HEK293 (cell line): Measurements from ENCODE around the gene TRAF4.

Source experiments
- KLF7 ChIP-seq: fragments of 450-650 bp; formaldehyde crosslinking; IDR thresholded peaks from 2 replicates; pipeline ENCODE4 v1.5.1; 2016; ENCODE audit warnings: missing biosample characterization, missing genetic modification characterization, borderline replicate concordance
- OSR2 ChIP-seq: fragments of 450-650 bp; formaldehyde crosslinking; IDR thresholded peaks from 2 replicates; pipeline ENCODE4 v1.5.1; 2016; ENCODE audit warnings: missing biosample characterization, missing genetic modification characterization
- YY2 ChIP-seq: fragments of 450-650 bp; formaldehyde crosslinking; IDR thresholded peaks from 2 replicates; pipeline ENCODE4 v1.5.1; 2016; ENCODE audit warnings: missing biosample characterization, missing genetic modification characterization
- ZNF19 ChIP-seq: fragments of 450-650 bp; formaldehyde crosslinking; IDR thresholded peaks from 2 replicates; pipeline ENCODE4; 2016; ENCODE audit warnings: missing biosample characterization, missing genetic modification characterization, low read depth
- ZNF2 ChIP-seq: fragments of 450-650 bp; formaldehyde crosslinking; IDR thresholded peaks from 2 replicates; pipeline ENCODE4 v1.5.1; 2016; ENCODE audit warnings: missing biosample characterization, missing genetic modification characterization
- ZNF221 ChIP-seq: fragments of 450-650 bp; formaldehyde crosslinking; IDR thresholded peaks from 2 replicates; pipeline ENCODE4 v1.5.1; 2017; ENCODE audit warnings: missing biosample characterization, missing genetic modification characterization, borderline replicate concordance
- ZNF24 ChIP-seq: fragments of 450-650 bp; formaldehyde crosslinking; IDR thresholded peaks from 2 replicates; pipeline ENCODE4 v1.5.1; 2016; ENCODE audit warnings: missing biosample characterization, missing genetic modification characterization
- ZNF248 ChIP-seq: fragments of 450-650 bp; formaldehyde crosslinking; IDR thresholded peaks from 2 replicates; pipeline ENCODE4 v1.5.1; 2017; ENCODE audit warnings: missing biosample characterization, missing genetic modification characterization
- ZNF324 ChIP-seq: fragments of 450-650 bp; formaldehyde crosslinking; IDR thresholded peaks from 2 replicates; pipeline ENCODE4 v1.5.1; 2016; ENCODE audit warnings: missing biosample characterization, missing genetic modification characterization
- ZNF37A ChIP-seq: fragments of 450-650 bp; IDR thresholded peaks from 2 replicates; pipeline ENCODE4 v1.5.1; 2018; ENCODE audit warnings: missing biosample characterization, missing genetic modification characterization
- ZNF391 ChIP-seq: fragments of 450-650 bp; formaldehyde crosslinking; IDR thresholded peaks from 2 replicates; pipeline ENCODE4 v1.5.1; 2016; ENCODE audit warnings: low read depth, missing biosample characterization, missing genetic modification characterization, borderline replicate concordance
- ZNF394 ChIP-seq: fragments of 450-650 bp; formaldehyde crosslinking; IDR thresholded peaks from 2 replicates; pipeline ENCODE4 v1.5.1; 2016; ENCODE audit warnings: missing biosample characterization, missing genetic modification characterization, mild to moderate bottlenecking, moderate library complexity, borderline replicate concordance
- ZNF521 ChIP-seq: fragments of 450-650 bp; formaldehyde crosslinking; IDR thresholded peaks from 2 replicates; pipeline ENCODE4 v1.5.1; 2017; ENCODE audit warnings: missing biosample characterization, mild to moderate bottlenecking, missing genetic modification characterization
- ZNF585B ChIP-seq: fragments of 450-650 bp; formaldehyde crosslinking; IDR thresholded peaks from 2 replicates; pipeline ENCODE4 v1.5.1; 2016; ENCODE audit warnings: missing biosample characterization, missing genetic modification characterization
- ZNF621 ChIP-seq: fragments of 450-650 bp; formaldehyde crosslinking; IDR thresholded peaks from 2 replicates; pipeline ENCODE4 v1.5.1; 2017; ENCODE audit warnings: missing biosample characterization, missing genetic modification characterization
- ZNF629 ChIP-seq: fragments of 450-650 bp; formaldehyde crosslinking; IDR thresholded peaks from 2 replicates; pipeline ENCODE4 v1.5.1; 2017; ENCODE audit warnings: missing biosample characterization, missing genetic modification characterization
- ZNF660 ChIP-seq: fragments of 450-650 bp; IDR thresholded peaks from 2 replicates; pipeline ENCODE4 v1.5.1; 2018; ENCODE audit warnings: missing biosample characterization, mild to moderate bottlenecking, missing genetic modification characterization
- ZNF776 ChIP-seq: fragments of 450-650 bp; formaldehyde crosslinking; IDR thresholded peaks from 2 replicates; pipeline ENCODE4 v1.5.0; 2017; ENCODE audit warnings: missing biosample characterization, missing genetic modification characterization, borderline replicate concordance
- ZNF791 ChIP-seq: fragments of 450-650 bp; formaldehyde crosslinking; IDR thresholded peaks from 2 replicates; pipeline ENCODE4 v1.5.1; 2016; ENCODE audit warnings: missing biosample characterization, missing genetic modification characterization
- ZSCAN30 ChIP-seq: fragments of 450-650 bp; IDR thresholded peaks from 2 replicates; pipeline ENCODE4 v1.5.1; 2018; ENCODE audit warnings: missing biosample characterization, mild to moderate bottlenecking, missing genetic modification characterization, moderate library complexity
- TF ChIP-seq, protein P1 (sequence below): fragments of 450-650 bp; formaldehyde crosslinking; IDR thresholded peaks from 2 replicates; pipeline ENCODE4 v1.5.1; 2017; ENCODE audit warnings: missing biosample characterization, missing genetic modification characterization
- TF ChIP-seq, protein P2 (sequence below): fragments of 450-650 bp; formaldehyde crosslinking; IDR thresholded peaks from 2 replicates; pipeline ENCODE4 v1.5.1; 2016; ENCODE audit warnings: missing biosample characterization, missing genetic modification characterization
- TF ChIP-seq, protein P3 (sequence below): fragments of 450-650 bp; formaldehyde crosslinking; IDR thresholded peaks from 2 replicates; pipeline ENCODE4 v1.5.1; 2016; ENCODE audit warnings: missing biosample characterization, missing genetic modification characterization
- TF ChIP-seq, protein P4 (sequence below): fragments of 450-650 bp; formaldehyde crosslinking; IDR thresholded peaks from 2 replicates; pipeline ENCODE4; 2016; ENCODE audit warnings: missing biosample characterization, missing genetic modification characterization
- TF ChIP-seq, protein P5 (sequence below): fragments of 450-650 bp; formaldehyde crosslinking; IDR thresholded peaks from 2 replicates; pipeline ENCODE4 v1.5.1; 2016; ENCODE audit warnings: missing biosample characterization, missing genetic modification characterization
- TF ChIP-seq, protein P6 (sequence below): fragments of 450-650 bp; formaldehyde crosslinking; IDR thresholded peaks from 2 replicates; pipeline ENCODE4 v1.5.1; 2016; ENCODE audit warnings: missing biosample characterization, missing genetic modification characterization
- TF ChIP-seq, protein P7 (sequence below): fragments of 450-650 bp; formaldehyde crosslinking; IDR thresholded peaks from 2 replicates; pipeline ENCODE4 v1.5.1; 2017; ENCODE audit warnings: missing biosample characterization, missing genetic modification characterization

Gene TRAF4

DNA sequence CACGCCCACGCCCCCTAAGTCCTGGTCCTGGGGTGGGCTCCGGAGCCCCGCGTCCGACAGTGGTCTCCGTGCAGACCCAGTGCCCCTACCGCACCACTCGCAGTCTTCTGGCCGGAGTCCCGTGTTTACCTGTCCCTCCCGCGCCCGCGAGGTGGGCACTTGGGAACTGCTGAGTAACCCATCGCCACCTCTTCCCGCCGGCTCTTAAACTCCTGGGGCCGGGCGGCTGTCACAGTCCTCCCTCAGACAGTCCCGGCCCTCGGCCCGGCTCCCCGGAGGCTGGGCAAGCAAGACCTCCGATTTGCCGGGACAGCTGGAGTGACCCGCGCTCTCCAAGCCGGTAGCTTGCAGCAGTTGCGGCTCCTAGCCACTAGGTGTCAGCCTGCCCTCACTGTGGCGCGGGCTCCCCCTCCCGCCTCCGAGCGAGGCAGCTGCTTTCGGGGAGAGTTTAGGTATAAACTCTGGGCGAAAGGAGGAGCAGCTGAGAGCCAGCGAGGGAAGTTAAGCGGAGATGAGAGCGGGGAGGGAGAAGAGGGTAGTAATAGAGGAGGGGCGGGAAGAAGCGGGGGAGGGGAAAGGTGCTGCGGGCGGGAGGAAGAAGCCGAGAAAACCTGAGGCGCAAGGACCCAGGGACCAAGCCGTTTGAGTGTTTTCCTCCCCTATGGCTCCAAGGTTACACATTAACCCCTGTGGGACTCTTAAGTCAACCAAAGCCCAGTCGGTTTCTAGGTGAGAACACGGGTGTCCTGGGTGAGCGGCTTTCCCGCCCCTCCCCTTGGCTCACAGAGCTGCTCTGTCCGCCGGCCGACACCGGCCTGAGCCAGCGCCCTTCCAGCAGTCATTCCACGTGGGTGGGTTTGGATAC, 17.0 kb upstream of the TRAF4 start (continued):
- TF ChIP-seq ZNF2 (tag by site-specific recombination) (0 out of 2 replicates have a peak, but pooled peaks have one; percentile 31), ZNF660 (tag by site-specific recombination) (peak; percentile 87), ZNF776 (tag by site-specific recombination) (no peak), ZNF391 (tag by site-specific recombination) (0 out of 2 replicates have a peak, but pooled peaks have one; percentile 20), OSR2 (tag by site-specific recombination) (0 out of 2 replicates have a peak, but pooled peaks have one; percentile 18), ZNF791 (tag by site-specific recombination) (no peak), ZNF19 (tag by site-specific recombination) (no peak), ZNF221 (tag by site-specific recombination) (no peak), ZNF24 (tag by site-specific recombination) (peak; percentile 65; the same call in 1 of the 2 replicates), ZNF248 (tag by site-specific recombination) (no peak), ZNF585B (tag by site-specific recombination) (no peak), ZNF521 (tag by site-specific recombination) (no peak), ZNF629 (tag by site-specific recombination) (peak; percentile 79), ZNF324 (tag by site-specific recombination) (peak; percentile 32), ZNF394 (tag by site-specific recombination) (peak; percentile 100), KLF7 (tag by site-specific recombination) (peak; percentile 81; the same call in 1 of the 2 replicates), ZNF37A (tag by site-specific recombination) (no peak), YY2 (tag by site-specific recombination) (no peak), ZSCAN30 (tag by site-specific recombination) (peak; percentile 92), ZNF621 (tag by site-specific recombination) (no peak)
- TF ChIP-seq, protein P1, sequence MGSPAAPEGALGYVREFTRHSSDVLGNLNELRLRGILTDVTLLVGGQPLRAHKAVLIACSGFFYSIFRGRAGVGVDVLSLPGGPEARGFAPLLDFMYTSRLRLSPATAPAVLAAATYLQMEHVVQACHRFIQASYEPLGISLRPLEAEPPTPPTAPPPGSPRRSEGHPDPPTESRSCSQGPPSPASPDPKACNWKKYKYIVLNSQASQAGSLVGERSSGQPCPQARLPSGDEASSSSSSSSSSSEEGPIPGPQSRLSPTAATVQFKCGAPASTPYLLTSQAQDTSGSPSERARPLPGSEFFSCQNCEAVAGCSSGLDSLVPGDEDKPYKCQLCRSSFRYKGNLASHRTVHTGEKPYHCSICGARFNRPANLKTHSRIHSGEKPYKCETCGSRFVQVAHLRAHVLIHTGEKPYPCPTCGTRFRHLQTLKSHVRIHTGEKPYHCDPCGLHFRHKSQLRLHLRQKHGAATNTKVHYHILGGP (tag by site-specific recombination): no peak
- TF ChIP-seq, protein P2, sequence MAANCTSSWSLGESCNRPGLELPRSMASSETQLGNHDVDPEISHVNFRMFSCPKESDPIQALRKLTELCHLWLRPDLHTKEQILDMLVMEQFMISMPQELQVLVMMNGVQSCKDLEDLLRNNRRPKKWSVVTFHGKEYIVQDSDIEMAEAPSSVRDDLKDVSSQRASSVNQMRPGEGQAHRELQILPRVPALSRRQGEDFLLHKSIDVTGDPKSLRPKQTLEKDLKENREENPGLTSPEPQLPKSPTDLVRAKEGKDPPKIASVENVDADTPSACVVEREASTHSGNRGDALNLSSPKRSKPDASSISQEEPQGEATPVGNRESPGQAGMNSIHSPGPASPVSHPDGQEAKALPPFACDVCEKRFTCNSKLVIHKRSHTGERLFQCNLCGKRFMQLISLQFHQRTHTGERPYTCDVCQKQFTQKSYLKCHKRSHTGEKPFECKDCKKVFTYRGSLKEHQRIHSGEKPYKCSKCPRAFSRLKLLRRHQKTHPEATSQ: no peak
- TF ChIP-seq, protein P3, sequence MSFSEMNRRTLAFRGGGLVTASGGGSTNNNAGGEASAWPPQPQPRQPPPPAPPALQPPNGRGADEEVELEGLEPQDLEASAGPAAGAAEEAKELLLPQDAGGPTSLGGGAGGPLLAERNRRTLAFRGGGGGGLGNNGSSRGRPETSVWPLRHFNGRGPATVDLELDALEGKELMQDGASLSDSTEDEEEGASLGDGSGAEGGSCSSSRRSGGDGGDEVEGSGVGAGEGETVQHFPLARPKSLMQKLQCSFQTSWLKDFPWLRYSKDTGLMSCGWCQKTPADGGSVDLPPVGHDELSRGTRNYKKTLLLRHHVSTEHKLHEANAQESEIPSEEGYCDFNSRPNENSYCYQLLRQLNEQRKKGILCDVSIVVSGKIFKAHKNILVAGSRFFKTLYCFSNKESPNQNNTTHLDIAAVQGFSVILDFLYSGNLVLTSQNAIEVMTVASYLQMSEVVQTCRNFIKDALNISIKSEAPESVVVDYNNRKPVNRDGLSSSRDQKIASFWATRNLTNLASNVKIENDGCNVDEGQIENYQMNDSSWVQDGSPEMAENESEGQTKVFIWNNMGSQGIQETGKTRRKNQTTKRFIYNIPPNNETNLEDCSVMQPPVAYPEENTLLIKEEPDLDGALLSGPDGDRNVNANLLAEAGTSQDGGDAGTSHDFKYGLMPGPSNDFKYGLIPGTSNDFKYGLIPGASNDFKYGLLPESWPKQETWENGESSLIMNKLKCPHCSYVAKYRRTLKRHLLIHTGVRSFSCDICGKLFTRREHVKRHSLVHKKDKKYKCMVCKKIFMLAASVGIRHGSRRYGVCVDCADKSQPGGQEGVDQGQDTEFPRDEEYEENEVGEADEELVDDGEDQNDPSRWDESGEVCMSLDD (tag by site-specific recombination): peak; percentile 88
- TF ChIP-seq, protein P4, sequence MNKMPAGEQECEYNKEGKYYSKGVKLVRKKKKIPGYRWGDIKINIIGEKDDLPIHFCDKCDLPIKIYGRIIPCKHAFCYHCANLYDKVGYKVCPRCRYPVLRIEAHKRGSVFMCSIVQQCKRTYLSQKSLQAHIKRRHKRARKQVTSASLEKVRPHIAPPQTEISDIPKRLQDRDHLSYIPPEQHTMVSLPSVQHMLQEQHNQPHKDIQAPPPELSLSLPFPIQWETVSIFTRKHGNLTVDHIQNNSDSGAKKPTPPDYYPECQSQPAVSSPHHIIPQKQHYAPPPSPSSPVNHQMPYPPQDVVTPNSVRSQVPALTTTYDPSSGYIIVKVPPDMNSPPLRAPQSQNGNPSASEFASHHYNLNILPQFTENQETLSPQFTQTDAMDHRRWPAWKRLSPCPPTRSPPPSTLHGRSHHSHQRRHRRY (tag by site-specific recombination): no peak
- TF ChIP-seq, protein P5, sequence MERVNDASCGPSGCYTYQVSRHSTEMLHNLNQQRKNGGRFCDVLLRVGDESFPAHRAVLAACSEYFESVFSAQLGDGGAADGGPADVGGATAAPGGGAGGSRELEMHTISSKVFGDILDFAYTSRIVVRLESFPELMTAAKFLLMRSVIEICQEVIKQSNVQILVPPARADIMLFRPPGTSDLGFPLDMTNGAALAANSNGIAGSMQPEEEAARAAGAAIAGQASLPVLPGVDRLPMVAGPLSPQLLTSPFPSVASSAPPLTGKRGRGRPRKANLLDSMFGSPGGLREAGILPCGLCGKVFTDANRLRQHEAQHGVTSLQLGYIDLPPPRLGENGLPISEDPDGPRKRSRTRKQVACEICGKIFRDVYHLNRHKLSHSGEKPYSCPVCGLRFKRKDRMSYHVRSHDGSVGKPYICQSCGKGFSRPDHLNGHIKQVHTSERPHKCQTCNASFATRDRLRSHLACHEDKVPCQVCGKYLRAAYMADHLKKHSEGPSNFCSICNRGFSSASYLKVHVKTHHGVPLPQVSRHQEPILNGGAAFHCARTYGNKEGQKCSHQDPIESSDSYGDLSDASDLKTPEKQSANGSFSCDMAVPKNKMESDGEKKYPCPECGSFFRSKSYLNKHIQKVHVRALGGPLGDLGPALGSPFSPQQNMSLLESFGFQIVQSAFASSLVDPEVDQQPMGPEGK: peak; percentile 95
- TF ChIP-seq, protein P6, sequence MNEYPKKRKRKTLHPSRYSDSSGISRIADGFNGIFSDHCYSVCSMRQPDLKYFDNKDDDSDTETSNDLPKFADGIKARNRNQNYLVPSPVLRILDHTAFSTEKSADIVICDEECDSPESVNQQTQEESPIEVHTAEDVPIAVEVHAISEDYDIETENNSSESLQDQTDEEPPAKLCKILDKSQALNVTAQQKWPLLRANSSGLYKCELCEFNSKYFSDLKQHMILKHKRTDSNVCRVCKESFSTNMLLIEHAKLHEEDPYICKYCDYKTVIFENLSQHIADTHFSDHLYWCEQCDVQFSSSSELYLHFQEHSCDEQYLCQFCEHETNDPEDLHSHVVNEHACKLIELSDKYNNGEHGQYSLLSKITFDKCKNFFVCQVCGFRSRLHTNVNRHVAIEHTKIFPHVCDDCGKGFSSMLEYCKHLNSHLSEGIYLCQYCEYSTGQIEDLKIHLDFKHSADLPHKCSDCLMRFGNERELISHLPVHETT: no peak; the same call in 1 of the 2 replicates
- TF ChIP-seq, protein P7, sequence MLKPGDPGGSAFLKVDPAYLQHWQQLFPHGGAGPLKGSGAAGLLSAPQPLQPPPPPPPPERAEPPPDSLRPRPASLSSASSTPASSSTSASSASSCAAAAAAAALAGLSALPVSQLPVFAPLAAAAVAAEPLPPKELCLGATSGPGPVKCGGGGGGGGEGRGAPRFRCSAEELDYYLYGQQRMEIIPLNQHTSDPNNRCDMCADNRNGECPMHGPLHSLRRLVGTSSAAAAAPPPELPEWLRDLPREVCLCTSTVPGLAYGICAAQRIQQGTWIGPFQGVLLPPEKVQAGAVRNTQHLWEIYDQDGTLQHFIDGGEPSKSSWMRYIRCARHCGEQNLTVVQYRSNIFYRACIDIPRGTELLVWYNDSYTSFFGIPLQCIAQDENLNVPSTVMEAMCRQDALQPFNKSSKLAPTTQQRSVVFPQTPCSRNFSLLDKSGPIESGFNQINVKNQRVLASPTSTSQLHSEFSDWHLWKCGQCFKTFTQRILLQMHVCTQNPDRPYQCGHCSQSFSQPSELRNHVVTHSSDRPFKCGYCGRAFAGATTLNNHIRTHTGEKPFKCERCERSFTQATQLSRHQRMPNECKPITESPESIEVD: no peak
